H1 (cell line): Measurements from ENCODE around the gene GAN. TPM values are rescaled to one million over a fixed set of nuclear protein-coding genes. Genes with fewer than 3 reads are reported as not detected.

Experiments used
- CTCF ChIA-PET: fragments of 300-600 bp; sonication (Branson Sonifier 250); formaldehyde crosslinking; loops from one replicate; lab custom pipeline; 2021; ENCODE audit not compliant: partially characterized antibody; lab: Charles Lee
- POLR2A ChIA-PET: fragments of 300-600 bp; sonication (Branson Sonifier 250); formaldehyde crosslinking; loops from one replicate; lab custom pipeline; 2021; ENCODE audit warnings: inconsistent platforms; ENCODE audit not compliant: partially characterized antibody; lab: Charles Lee
- DNase-seq, 2 experiments: peaks; one replicate each; pipeline versions ENCODE4 v3.0.0 to v3.0.0-alpha.2; 2010 to 2022; ENCODE audit warnings: low spot score in 2 of 2, low read depth in 1 of 2, mixed read lengths in 1 of 2
- FAIRE-seq: peaks from 2 replicates; lab custom pipeline; 2011; peaks lifted over from hg19 to GRCh38; lab: Jason Lieb, UNC
- H2AFZ ChIP-seq: 2 replicates; pipeline ENCODE4 v1.8.1; 2012; ENCODE audit warnings: low read length, inconsistent platforms
- H2AK5ac ChIP-seq: 2 replicates; pipeline ENCODE4 v1.6.1; 2013; ENCODE audit warnings: low read depth, low read length
- H2BK120ac ChIP-seq: replicated peaks from 2 replicates; pipeline ENCODE3; 2013; ENCODE audit warnings: low read depth, low read length, inconsistent platforms
- H2BK12ac ChIP-seq: 2 replicates; pipeline ENCODE4 v1.6.1; 2013; ENCODE audit warnings: low read depth, low read length
- H2BK15ac ChIP-seq: 2 replicates; pipeline ENCODE4 v1.6.1; 2013; ENCODE audit warnings: low read length
- H2BK20ac ChIP-seq: 2 replicates; pipeline ENCODE4 v1.6.1; 2013; ENCODE audit warnings: low read length
- H2BK5ac ChIP-seq: 2 replicates; pipeline ENCODE4 v1.6.1; 2013; ENCODE audit warnings: low read depth, low read length
- H3K14ac ChIP-seq: 2 replicates; pipeline ENCODE4 v1.6.1; 2013; ENCODE audit warnings: inconsistent platforms; ENCODE audit not compliant: insufficient read length
- H3K18ac ChIP-seq: 2 replicates; pipeline ENCODE4 v1.6.1; 2013; ENCODE audit warnings: low read length; ENCODE audit errors: extremely low read depth
- H3K23ac ChIP-seq: 2 replicates; pipeline ENCODE4 v1.6.1; 2013; ENCODE audit warnings: inconsistent platforms; ENCODE audit not compliant: insufficient read length
- H3K23me2 ChIP-seq: 2 replicates; pipeline ENCODE4 v1.6.1; 2013; ENCODE audit warnings: low read depth, low read length
- H3K27ac ChIP-seq: 2 replicates; pipeline ENCODE4 v1.6.1; 2011; ENCODE audit warnings: low read depth, low read length, inconsistent platforms
- H3K27me3 ChIP-seq, 4 experiments: replicated peaks in 1 of 4; 1 replicate in 1 of 4; 2 replicates in 3 of 4; pipeline versions ENCODE4 v1.6.1 to v1.8.1; 2011 to 2013; ENCODE audit warnings: low read length in 3 of 4, mild to moderate bottlenecking in 3 of 4, inconsistent platforms in 2 of 4, mixed read lengths in 2 of 4, moderate library complexity in 1 of 4; ENCODE audit not compliant: control insufficient read depth in 3 of 4, insufficient read depth in 3 of 4; ENCODE audit errors: extremely low read depth in 1 of 4
- H3K36me3 ChIP-seq, 4 experiments: 2 replicates each; pipeline versions ENCODE4 v1.6.1 to v1.8.1; 2011 to 2013; ENCODE audit warnings: mild to moderate bottlenecking in 4 of 4, low read length in 3 of 4, moderate library complexity in 2 of 4, control low read depth in 1 of 4, inconsistent platforms in 1 of 4; ENCODE audit not compliant: insufficient read depth in 4 of 4, control insufficient read depth in 2 of 4
- H3K4ac ChIP-seq: replicated peaks from 2 replicates; pipeline ENCODE3; 2013; ENCODE audit warnings: low read length, low read depth, mixed read lengths, inconsistent platforms; ENCODE audit not compliant: insufficient read length
- H3K4me1 ChIP-seq, 4 experiments: replicated peaks in 1 of 4; 1 replicate in 1 of 4; 2 replicates in 3 of 4; pipeline versions ENCODE4 v1.6.1 to v1.8.1; 2011 to 2013; ENCODE audit warnings: low read length in 3 of 4, inconsistent platforms in 2 of 4, mixed read lengths in 1 of 4; ENCODE audit not compliant: insufficient read depth in 4 of 4, control insufficient read depth in 3 of 4
- H3K4me2 ChIP-seq, 2 experiments: 2 replicates each; pipeline versions ENCODE4 v1.6.1 to v1.8.1; 2011 to 2013; ENCODE audit warnings: low read depth in 2 of 2, low read length in 2 of 2, control low read depth in 1 of 2, inconsistent platforms in 1 of 2, mild to moderate bottlenecking in 1 of 2; ENCODE audit not compliant: insufficient read depth in 1 of 2
- H3K4me3 ChIP-seq, 4 experiments: fragments of 200-600, 300-600 bp in 1 of 4; sonication (generic), shearing (Covaris generic), sonication (Bioruptor Twin) in 1 of 4; 2 replicates each; pipeline versions ENCODE4 v1.5.1 to v1.8.1; 2011 to 2016; ENCODE audit warnings: low read length in 4 of 4, low read depth in 3 of 4, control low read depth in 2 of 4, inconsistent platforms in 2 of 4, mild to moderate bottlenecking in 2 of 4, mixed read lengths in 1 of 4, moderate library complexity in 1 of 4; ENCODE audit not compliant: insufficient read depth in 2 of 4; ENCODE audit errors: extremely low read depth in 1 of 4
- H3K56ac ChIP-seq: replicated peaks from 2 replicates; pipeline ENCODE3; 2013; ENCODE audit warnings: low read depth, mild to moderate bottlenecking, mixed read lengths, low read length, inconsistent platforms; ENCODE audit not compliant: insufficient read length
- H3K79me1 ChIP-seq: 2 replicates; pipeline ENCODE4 v1.6.1; 2013; ENCODE audit warnings: low read depth, low read length, control low read depth
- H3K79me2 ChIP-seq, 2 experiments: 2 replicates each; pipeline versions ENCODE4 v1.6.1 to v1.8.1; 2012 to 2013; ENCODE audit warnings: low read length in 2 of 2, mild to moderate bottlenecking in 2 of 2, inconsistent platforms in 1 of 2; ENCODE audit not compliant: insufficient read depth in 2 of 2, control insufficient read depth in 1 of 2
- H3K9ac ChIP-seq, 4 experiments: replicated peaks in 1 of 4; 1 replicate in 1 of 4; 2 replicates in 3 of 4; pipeline versions ENCODE4 v1.6.1 to v1.8.1; 2011 to 2013; ENCODE audit warnings: low read depth in 3 of 4, low read length in 3 of 4, control low read depth in 2 of 4, mild to moderate bottlenecking in 2 of 4, moderate library complexity in 2 of 4, inconsistent platforms in 1 of 4; ENCODE audit errors: extremely low read depth in 1 of 4
- H3K9me3 ChIP-seq, 2 experiments: 2 replicates each; pipeline versions ENCODE4 v1.6.1 to v1.8.1; 2012 to 2013; ENCODE audit warnings: mild to moderate bottlenecking in 2 of 2, moderate library complexity in 2 of 2, control low read depth in 1 of 2, inconsistent platforms in 1 of 2, low read depth in 1 of 2, low read length in 1 of 2, mixed read lengths in 1 of 2; ENCODE audit not compliant: insufficient read depth in 2 of 2
- H4K20me1 ChIP-seq, 2 experiments: replicated peaks in 1 of 2; 2 replicates each; pipeline versions ENCODE3 to v1.8.1; 2011 to 2013; ENCODE audit warnings: inconsistent platforms in 2 of 2, low read length in 2 of 2, mild to moderate bottlenecking in 1 of 2; ENCODE audit not compliant: insufficient read depth in 2 of 2, control insufficient read depth in 1 of 2
- H4K5ac ChIP-seq: 2 replicates; pipeline ENCODE4 v1.6.1; 2013; ENCODE audit warnings: low read length, low read depth, mixed read lengths, inconsistent platforms; ENCODE audit not compliant: insufficient read length
- H4K8ac ChIP-seq: 2 replicates; pipeline ENCODE4 v1.8.0; 2013; ENCODE audit warnings: mild to moderate bottlenecking, moderate library complexity, low read length, inconsistent platforms; ENCODE audit not compliant: insufficient read depth; ENCODE audit errors: extremely low read depth
- H4K91ac ChIP-seq: replicated peaks from 2 replicates; pipeline ENCODE3; 2013; ENCODE audit warnings: low read length, mixed read lengths, inconsistent platforms; ENCODE audit not compliant: insufficient read length
- ATF3 ChIP-seq: IDR thresholded peaks from 2 replicates; pipeline ENCODE4 v1.6.1; 2011; ENCODE audit warnings: low read depth, mild to moderate bottlenecking, low read length; ENCODE audit not compliant: insufficient read depth
- CTCF ChIP-seq, 3 experiments: IDR thresholded peaks; 1 replicate in 2 of 3; 2 replicates in 1 of 3; pipeline versions ENCODE4 v1.5.1 to v1.6.1; 2011; ENCODE audit warnings: low read length in 3 of 3, mild to moderate bottlenecking in 3 of 3, inconsistent platforms in 2 of 3, low read depth in 1 of 3, moderate library complexity in 1 of 3; ENCODE audit not compliant: insufficient read depth in 1 of 3; ENCODE audit errors: control extremely low read depth in 1 of 3
- RAD21 ChIP-seq, 2 experiments: IDR thresholded peaks in 1 of 2; conservative IDR thresholded peaks in 1 of 2; 2 replicates each; pipeline ENCODE4 v1.6.1; 2011; ENCODE audit warnings: low read depth in 2 of 2, low read length in 2 of 2, improper control_type of control experiment in 1 of 2, inconsistent platforms in 1 of 2, mild to moderate bottlenecking in 1 of 2, moderate library complexity in 1 of 2
- RNF2 ChIP-seq: fragments of 200-900, 300-1000 bp; sonication (generic); IDR thresholded peaks from 2 replicates; pipeline ENCODE4 v1.7.1; 2016; ENCODE audit warnings: borderline replicate concordance, low read depth, mild to moderate bottlenecking, antibody characterized with exemption, low read length; ENCODE audit not compliant: poor library complexity, severe bottlenecking; ENCODE audit errors: missing control alignments
- SRF ChIP-seq: IDR thresholded peaks from 2 replicates; pipeline ENCODE4 v1.6.1; 2011; ENCODE audit warnings: mild to moderate bottlenecking, low read depth, low read length, moderate library complexity
- TAF7 ChIP-seq: optimal IDR thresholded peaks from 2 replicates; pipeline ENCODE3; 2011; ENCODE audit warnings: low read depth, mild to moderate bottlenecking, inconsistent platforms, low read length, moderate library complexity, borderline replicate concordance
- WGBS, 2 experiments: shearing (Covaris generic) in 1 of 2; methylation state at CpG; one replicate each; pipeline versions ENCODE4 v1.1.6 to v1.1.7; 2013 to 2015; ENCODE audit warnings: low lambda C conversion rate in 2 of 2, mixed read lengths in 2 of 2, inconsistent platforms in 1 of 2, low coverage in 1 of 2, missing lambda C conversion rate in 1 of 2; ENCODE audit not compliant: insufficient replicate concordance in 2 of 2, insufficient coverage in 1 of 2, insufficient read length in 1 of 2; ENCODE audit errors: extremely low coverage in 1 of 2, missing lambda C conversion rate in 1 of 2; 5-methylcytosine and 5-hydroxymethylcytosine counted together
- polyA plus RNA-seq, 7 experiments: library from polyadenylated mRNA; depleted of rRNA in 3 of 7; stranded (reverse) in 5 of 7; unstranded in 2 of 7; fragments of >200 nt in 5 of 7; fragments of 200-250 nt in 2 of 7; gene quantifications; 1 replicate in 5 of 7; 2 replicates in 1 of 7; 4 replicates in 1 of 7; pipeline versions ENCODE4 v1.2.1 to v1.2.3, GENCODE V29; 2011 to 2013; ENCODE audit warnings: missing spikeins in 2 of 7, mixed read lengths in 2 of 7
- total RNA-seq: library from RNA; stranded (reverse); fragmentation: NEBNext Ultra II Directional; extraction: Animal tissue kit (Norgen Biotek cat#: 25700); gene quantifications from 2 replicates; pipeline ENCODE4 v1.2.1, GENCODE V29; 2021

Gene GAN
- total and polyA plus RNA-seq, 2 of the 8 experiments (the other 6 are each of a cell fraction or from before 2014, with no cell fraction given), result 4.5 to 23.9 TPM

DNA sequence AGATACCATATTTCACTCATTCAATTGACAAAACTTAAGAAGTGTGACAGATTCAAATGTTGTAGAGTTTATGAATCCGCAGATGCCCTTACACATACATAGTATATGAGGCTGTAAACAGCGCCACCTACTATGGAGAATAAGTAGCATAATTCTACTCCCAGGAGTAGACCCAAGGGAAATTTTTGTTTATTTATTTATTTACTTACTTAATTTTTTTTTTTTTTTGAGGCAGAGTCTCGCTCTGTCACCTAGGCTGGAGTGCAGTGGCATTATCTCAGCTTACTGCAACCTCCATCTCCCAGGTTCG, 35.5 kb downstream of the GAN start:
- Histone ChIP-seq H4K91ac (no peak overlapping the region), H3K27me3 (no peaks in the 10 kb centered on the region), H3K23me2 (no peaks in the 10 kb centered on the region), H3K9me3 (peaks cover 19 to 21% of the 10 kb centered on the region in 2 experiments), H2BK12ac (no peak overlapping the region), H3K56ac (no peak overlapping the region), H3K79me1 (no peaks in the 10 kb centered on the region; the same call in none of the 2 replicates), H4K5ac (no peak overlapping the region), H2BK15ac (no peak overlapping the region), H3K23ac (no peak overlapping the region), H3K79me2 (peaks cover 0 to 5% of the 10 kb centered on the region in 2 experiments; a peak in 2 of 4 replicates), H3K4ac (no peak overlapping the region), H3K14ac (no peak overlapping the region), H2BK120ac (no peak overlapping the region), H3K4me3 (no peak overlapping the region), H2BK20ac (no peak overlapping the region), H3K18ac (no peak overlapping the region), H3K36me3 (peaks cover 0 to 9% (median 7%) of the 10 kb centered on the region in 4 experiments; a peak in 2 of 8 replicates), H3K27ac (no peak overlapping the region), H2AFZ (no peak overlapping the region), H3K4me1 (no peaks in the 10 kb centered on the region), H4K20me1 (peaks cover 0 to 2% of the 10 kb centered on the region in 2 experiments), H4K8ac (no peak overlapping the region), H2BK5ac (no peak overlapping the region), H3K4me2 (no peak overlapping the region), H2AK5ac (no peak overlapping the region), H3K9ac (no peak overlapping the region)
- POLR2A ChIA-PET, result no interaction called here
- DNase-seq (no peak), FAIRE-seq (no peak)
- no peak for TF ChIP-seq ATF3
- TF ChIP-seq RAD21 (IDR thresholded peaks at IDR 0.05 in 1 of 2, conservative IDR thresholded peaks at IDR 0.05 in 1 of 2; ENCODE audit: low read depth in 2 of 2, low read length in 2 of 2), result peak in 1 of 2 experiments; percentile 15; a peak in 2 of 4 replicates
- peak in 1 of 3 experiments; percentile 14; a peak in 2 of 4 replicates for TF ChIP-seq CTCF (IDR thresholded peaks at IDR 0.05; ENCODE audit: control extremely low read depth in 1 of 3, insufficient read depth in 1 of 3, low read depth in 1 of 3, low read length in 3 of 3)
- TF ChIP-seq SRF, result no peak
- TF ChIP-seq TAF7, result no peak
- TF ChIP-seq RNF2, result no peak
- WGBS, 2 experiments, result 92% methylated on average over 4 of the region's 4 CpGs; no CpG with 5 or more reads in 1 of the 2 experiments
- CTCF ChIA-PET, result interaction anchor here (0.6 to 2.9 kb wide), 5 partner anchors 14 to 364 kb away, joined by 3 to 7 read pairs (median 3); no protein-coding TSS in a partner anchor
